Measurements from ENCODE around the gene CFAP299.

The CFAP299 gene

DNA sequence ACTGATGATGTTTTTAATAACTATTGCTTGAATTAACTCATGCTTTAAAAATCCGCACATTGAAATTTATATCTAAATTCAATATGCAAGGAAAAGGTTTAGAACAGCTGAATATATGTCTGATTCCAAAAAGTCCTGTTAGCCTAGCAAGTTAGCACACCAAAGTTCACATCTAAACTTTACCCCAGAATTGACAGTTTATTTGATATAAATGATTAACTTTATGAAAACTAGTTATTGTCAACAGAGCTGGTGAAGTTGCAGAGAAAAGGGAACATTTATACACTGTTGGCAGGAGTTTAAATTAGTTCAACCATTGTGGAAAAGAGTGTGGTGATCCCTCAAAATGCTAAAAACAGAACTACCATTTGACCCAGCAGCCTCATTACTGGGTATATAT, 574.4 kb downstream of the CFAP299 start:
- no peak for DNase-seq (ENCODE audit: low read depth)
- H3K4me3 ChIP-seq (ENCODE audit: control insufficient read depth, low read depth, low read length) = no peak overlapping the region
- TF ChIP-seq, protein P1, sequence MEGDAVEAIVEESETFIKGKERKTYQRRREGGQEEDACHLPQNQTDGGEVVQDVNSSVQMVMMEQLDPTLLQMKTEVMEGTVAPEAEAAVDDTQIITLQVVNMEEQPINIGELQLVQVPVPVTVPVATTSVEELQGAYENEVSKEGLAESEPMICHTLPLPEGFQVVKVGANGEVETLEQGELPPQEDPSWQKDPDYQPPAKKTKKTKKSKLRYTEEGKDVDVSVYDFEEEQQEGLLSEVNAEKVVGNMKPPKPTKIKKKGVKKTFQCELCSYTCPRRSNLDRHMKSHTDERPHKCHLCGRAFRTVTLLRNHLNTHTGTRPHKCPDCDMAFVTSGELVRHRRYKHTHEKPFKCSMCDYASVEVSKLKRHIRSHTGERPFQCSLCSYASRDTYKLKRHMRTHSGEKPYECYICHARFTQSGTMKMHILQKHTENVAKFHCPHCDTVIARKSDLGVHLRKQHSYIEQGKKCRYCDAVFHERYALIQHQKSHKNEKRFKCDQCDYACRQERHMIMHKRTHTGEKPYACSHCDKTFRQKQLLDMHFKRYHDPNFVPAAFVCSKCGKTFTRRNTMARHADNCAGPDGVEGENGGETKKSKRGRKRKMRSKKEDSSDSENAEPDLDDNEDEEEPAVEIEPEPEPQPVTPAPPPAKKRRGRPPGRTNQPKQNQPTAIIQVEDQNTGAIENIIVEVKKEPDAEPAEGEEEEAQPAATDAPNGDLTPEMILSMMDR (IDR thresholded peaks at IDR 0.05; ENCODE audit: control insufficient read depth, insufficient read depth, low read depth, low read length, missing control alignments) = no peak

GRCh38 chr4:80911458-80911857, 575.9 kb downstream of the CFAP299 start:
- DNase-seq (ENCODE audit: low read depth) = no peak
- no peak overlapping the region for H3K4me3 ChIP-seq (ENCODE audit: control insufficient read depth, low read depth, low read length)
- TF ChIP-seq, protein P1 (IDR thresholded peaks at IDR 0.05; ENCODE audit: control insufficient read depth, insufficient read depth, low read depth, low read length, missing control alignments) = no peak

- TF ChIP-seq, protein P1 (IDR thresholded peaks at IDR 0.05; ENCODE audit: control insufficient read depth, insufficient read depth, low read depth, low read length, missing control alignments) = no peak
- H3K4me3 ChIP-seq (ENCODE audit: control insufficient read depth, low read depth, low read length) = no peak overlapping the region
- no peak for DNase-seq (ENCODE audit: low read depth)
Observed at GRCh38 chr4:80912350-80912749, 576.8 kb downstream of the CFAP299 start.

DNA sequence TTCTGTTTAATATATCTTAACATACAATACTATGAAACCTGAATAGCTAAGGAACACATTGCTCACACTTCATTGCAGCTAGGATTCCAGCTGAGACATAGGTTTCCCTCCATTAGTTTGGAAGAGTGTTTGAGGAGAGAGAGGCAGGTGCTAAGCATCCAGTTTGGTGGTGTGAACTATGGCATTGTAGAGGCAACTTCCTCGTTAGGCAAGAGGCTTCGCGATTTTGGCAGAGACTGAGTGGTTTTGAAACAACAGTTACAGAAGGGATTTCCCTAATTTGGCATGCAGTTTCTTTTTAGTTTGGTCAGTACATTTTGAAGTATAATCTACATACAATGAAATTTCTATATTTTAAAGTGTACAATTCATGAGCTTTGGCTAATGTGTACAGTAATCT, 577.9 kb downstream of the CFAP299 start:
- no peak overlapping the region for H3K4me3 ChIP-seq (ENCODE audit: control insufficient read depth, low read depth, low read length)
- DNase-seq (ENCODE audit: low read depth) = no peak
- TF ChIP-seq, protein P1 (IDR thresholded peaks at IDR 0.05; ENCODE audit: control insufficient read depth, insufficient read depth, low read depth, low read length, missing control alignments) = no peak

GRCh38 chr4:80916770-80917169, 581.2 kb downstream of the CFAP299 start:
- no peak overlapping the region for H3K4me3 ChIP-seq (ENCODE audit: control insufficient read depth, low read depth, low read length)
- DNase-seq (ENCODE audit: low read depth) = no peak
- TF ChIP-seq, protein P1 (IDR thresholded peaks at IDR 0.05; ENCODE audit: control insufficient read depth, insufficient read depth, low read depth, low read length, missing control alignments) = no peak

DNA sequence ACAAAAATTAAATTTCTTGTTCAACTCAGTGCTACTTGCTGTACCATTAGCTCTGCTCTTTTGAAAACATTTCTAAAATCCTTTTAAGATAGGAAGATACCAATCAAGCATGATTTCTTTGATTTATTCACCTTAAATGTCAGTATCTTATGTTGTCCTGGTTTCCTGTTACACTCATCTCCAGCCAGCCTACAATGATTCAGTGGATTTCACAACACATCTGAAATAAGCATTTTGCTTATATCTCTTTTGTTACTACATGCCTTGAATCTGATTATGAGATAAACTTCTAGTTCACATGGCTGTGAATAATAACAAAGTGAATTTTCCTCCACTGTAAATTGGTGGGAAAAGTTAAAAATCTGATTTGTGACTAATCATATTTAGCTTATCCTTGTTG, 582.5 kb downstream of the CFAP299 start:
- DNase-seq (ENCODE audit: low read depth) = peak; percentile 24
- no peak overlapping the region for H3K4me3 ChIP-seq (ENCODE audit: control insufficient read depth, low read depth, low read length)
- TF ChIP-seq, protein P1 (IDR thresholded peaks at IDR 0.05; ENCODE audit: control insufficient read depth, insufficient read depth, low read depth, low read length, missing control alignments) = no peak

DNA sequence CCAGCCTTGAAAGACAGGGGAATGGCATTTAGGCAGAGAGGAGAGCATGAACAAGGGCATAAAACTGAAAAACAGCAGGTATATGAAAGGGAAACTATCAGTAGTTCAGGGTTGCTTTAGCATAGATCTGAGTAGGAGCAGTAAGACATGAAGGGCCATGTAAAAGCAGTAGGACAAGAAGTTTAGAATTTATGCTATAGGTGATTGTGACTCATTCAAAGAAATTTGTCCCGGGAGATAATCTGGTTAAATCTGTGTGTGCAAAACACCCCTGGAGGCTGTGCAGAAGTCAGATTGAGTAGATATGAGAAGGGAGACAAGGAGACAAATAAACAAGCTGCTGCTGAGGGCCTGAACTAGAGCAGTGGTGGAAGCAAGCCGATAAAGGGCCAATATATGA, 585.9 kb downstream of the CFAP299 start:
- no peak for DNase-seq (ENCODE audit: low read depth)
- TF ChIP-seq, protein P1 (IDR thresholded peaks at IDR 0.05; ENCODE audit: control insufficient read depth, insufficient read depth, low read depth, low read length, missing control alignments) = no peak
- no peak overlapping the region for H3K4me3 ChIP-seq (ENCODE audit: control insufficient read depth, low read depth, low read length)
